ENCODE data around the gene NCOA7.

The NCOA7 gene

GRCh38 chr6:125853168-125853567 is 62.4 kb downstream of the NCOA7 start:
- no peak for TF ChIP-seq CTCF (IDR thresholded peaks at IDR 0.05; ENCODE audit: low read depth, low read length, missing control alignments)
- DNase-seq (ENCODE audit: low read depth) = no peak
- in situ Hi-C loops (cut with HindIII; ENCODE audit: low sequenced_read_pairs) = no loop called here
- no peak overlapping the region for H3K4me3 ChIP-seq (ENCODE audit: low read depth, low read length)

- H3K4me3 ChIP-seq (ENCODE audit: low read depth, low read length) = no peak overlapping the region
- no peak for DNase-seq (ENCODE audit: low read depth)
- in situ Hi-C loops (cut with HindIII; ENCODE audit: low sequenced_read_pairs) = no loop called here
- no peak for TF ChIP-seq CTCF (IDR thresholded peaks at IDR 0.05; ENCODE audit: low read depth, low read length, missing control alignments)
Measured at GRCh38 chr6:125853756-125854155, 63.0 kb downstream of the NCOA7 start.

- no peak for TF ChIP-seq CTCF (IDR thresholded peaks at IDR 0.05; ENCODE audit: low read depth, low read length, missing control alignments)
- H3K4me3 ChIP-seq (ENCODE audit: low read depth, low read length) = no peak overlapping the region
- no peak for DNase-seq (ENCODE audit: low read depth)
- in situ Hi-C loops (cut with HindIII; ENCODE audit: low sequenced_read_pairs) = no loop called here
Measured at GRCh38 chr6:125854355-125854754, 63.6 kb downstream of the NCOA7 start.

- TF ChIP-seq CTCF (IDR thresholded peaks at IDR 0.05; ENCODE audit: low read depth, low read length, missing control alignments) = no peak
- in situ Hi-C loops (cut with HindIII; ENCODE audit: low sequenced_read_pairs) = no loop called here
- no peak overlapping the region for H3K4me3 ChIP-seq (ENCODE audit: low read depth, low read length)
- no peak for DNase-seq (ENCODE audit: low read depth)
Measured at GRCh38 chr6:125855783-125856182, 65.0 kb downstream of the NCOA7 start.

- in situ Hi-C loops (cut with HindIII; ENCODE audit: low sequenced_read_pairs) = no loop called here
- TF ChIP-seq CTCF (IDR thresholded peaks at IDR 0.05; ENCODE audit: low read depth, low read length, missing control alignments) = no peak
- DNase-seq (ENCODE audit: low read depth) = no peak
- no peak overlapping the region for H3K4me3 ChIP-seq (ENCODE audit: low read depth, low read length)
Measured at GRCh38 chr6:125857846-125858245, 67.1 kb downstream of the NCOA7 start.

- no peak overlapping the region for H3K4me3 ChIP-seq (ENCODE audit: low read depth, low read length)
- TF ChIP-seq CTCF (IDR thresholded peaks at IDR 0.05; ENCODE audit: low read depth, low read length, missing control alignments) = peak; percentile 90
- peak; percentile 73 for DNase-seq (ENCODE audit: low read depth)
- in situ Hi-C loops (cut with HindIII; ENCODE audit: low sequenced_read_pairs) = no loop called here
Measured at GRCh38 chr6:125858427-125859320, 67.9 kb downstream of the NCOA7 start.
